ENCODE measurements around the gene MYO10. TPM values are rescaled to one million over a fixed set of nuclear protein-coding genes. Genes with fewer than 3 reads are reported as not detected.
A peak's percentile ranks its signal among the peaks of the same experiment; 100 is the strongest.

MYO10 gene
- total RNA-seq, 4 donors from 2014 or later, result 3.4 to 28.7 (median 13.4) TPM

DNA sequence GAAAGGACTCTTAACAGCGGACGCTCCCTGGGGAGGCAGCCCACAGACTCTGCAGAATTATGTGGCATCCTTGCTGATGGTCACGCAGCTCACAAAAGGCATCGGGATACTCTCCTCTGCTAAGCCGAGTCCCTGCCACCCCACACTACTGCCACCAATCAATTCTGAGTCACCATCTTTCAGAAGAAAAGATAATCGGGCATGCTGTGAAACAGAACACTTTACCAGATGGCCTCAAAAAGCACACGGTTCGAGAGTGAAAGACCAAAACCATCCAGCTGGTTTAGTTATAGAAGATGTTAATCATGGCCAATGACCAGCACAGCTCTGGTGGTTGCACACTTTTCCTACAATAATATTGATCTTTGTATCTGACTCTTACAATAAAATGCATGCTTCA lies 136.3 kb downstream of the MYO10 start:
- Histone ChIP-seq H3K36me3 (no peaks in the 10 kb centered on the region), H3K4me3 (no peak overlapping the region), H3K27me3 (no peaks in the 10 kb centered on the region), H3K27ac (no peak overlapping the region), H3K9me3 (no peaks in the 10 kb centered on the region), H3K4me1 (no peaks in the 10 kb centered on the region)
- in situ Hi-C loops (cut with MboI; ENCODE audit: low sequenced_read_pairs in 4 of 4), result loop anchor here (10.0 to 25.0 kb wide), 3 partner anchors 312 to 337 kb away; partner anchors contain the start of gene ZNF622 (in 2 of the 4)
- TF ChIP-seq, protein P1, sequence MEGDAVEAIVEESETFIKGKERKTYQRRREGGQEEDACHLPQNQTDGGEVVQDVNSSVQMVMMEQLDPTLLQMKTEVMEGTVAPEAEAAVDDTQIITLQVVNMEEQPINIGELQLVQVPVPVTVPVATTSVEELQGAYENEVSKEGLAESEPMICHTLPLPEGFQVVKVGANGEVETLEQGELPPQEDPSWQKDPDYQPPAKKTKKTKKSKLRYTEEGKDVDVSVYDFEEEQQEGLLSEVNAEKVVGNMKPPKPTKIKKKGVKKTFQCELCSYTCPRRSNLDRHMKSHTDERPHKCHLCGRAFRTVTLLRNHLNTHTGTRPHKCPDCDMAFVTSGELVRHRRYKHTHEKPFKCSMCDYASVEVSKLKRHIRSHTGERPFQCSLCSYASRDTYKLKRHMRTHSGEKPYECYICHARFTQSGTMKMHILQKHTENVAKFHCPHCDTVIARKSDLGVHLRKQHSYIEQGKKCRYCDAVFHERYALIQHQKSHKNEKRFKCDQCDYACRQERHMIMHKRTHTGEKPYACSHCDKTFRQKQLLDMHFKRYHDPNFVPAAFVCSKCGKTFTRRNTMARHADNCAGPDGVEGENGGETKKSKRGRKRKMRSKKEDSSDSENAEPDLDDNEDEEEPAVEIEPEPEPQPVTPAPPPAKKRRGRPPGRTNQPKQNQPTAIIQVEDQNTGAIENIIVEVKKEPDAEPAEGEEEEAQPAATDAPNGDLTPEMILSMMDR (IDR thresholded peaks at IDR 0.05 in 4 of 5, conservative IDR thresholded peaks at IDR 0.05 in 1 of 5), result no peak
- intact Hi-C loops (cut with DNase I; ENCODE audit: low total_unique reads), result no loop called here
- ATAC-seq (no peak), DNase-seq (no peak)

GRCh38 chr5:16797951-16798350 lies 138.1 kb downstream of the MYO10 start:
- intact Hi-C loops (cut with DNase I; ENCODE audit: low total_unique reads) (no loop called here), in situ Hi-C loops (cut with MboI; ENCODE audit: low sequenced_read_pairs in 4 of 4) (loop anchor here (10.0 to 25.0 kb wide), 3 partner anchors 311 to 336 kb away; partner anchors contain the start of gene ZNF622 (in 2 of the 4))
- H3K36me3 ChIP-seq, result no peaks in the 10 kb centered on the region
- no peak overlapping the region for H3K4me3 ChIP-seq
- TF ChIP-seq POLR2A (IDR thresholded peaks at IDR 0.05), result no peak
- TF ChIP-seq, protein P1 (IDR thresholded peaks at IDR 0.05 in 4 of 5, conservative IDR thresholded peaks at IDR 0.05 in 1 of 5), result no peak
- ATAC-seq (no peak), DNase-seq (no peak)
- no peaks in the 10 kb centered on the region for H3K4me1 ChIP-seq
- H3K27me3 ChIP-seq, result no peaks in the 10 kb centered on the region
- no peak overlapping the region for H3K27ac ChIP-seq
- no peaks in the 10 kb centered on the region for H3K9me3 ChIP-seq

DNA sequence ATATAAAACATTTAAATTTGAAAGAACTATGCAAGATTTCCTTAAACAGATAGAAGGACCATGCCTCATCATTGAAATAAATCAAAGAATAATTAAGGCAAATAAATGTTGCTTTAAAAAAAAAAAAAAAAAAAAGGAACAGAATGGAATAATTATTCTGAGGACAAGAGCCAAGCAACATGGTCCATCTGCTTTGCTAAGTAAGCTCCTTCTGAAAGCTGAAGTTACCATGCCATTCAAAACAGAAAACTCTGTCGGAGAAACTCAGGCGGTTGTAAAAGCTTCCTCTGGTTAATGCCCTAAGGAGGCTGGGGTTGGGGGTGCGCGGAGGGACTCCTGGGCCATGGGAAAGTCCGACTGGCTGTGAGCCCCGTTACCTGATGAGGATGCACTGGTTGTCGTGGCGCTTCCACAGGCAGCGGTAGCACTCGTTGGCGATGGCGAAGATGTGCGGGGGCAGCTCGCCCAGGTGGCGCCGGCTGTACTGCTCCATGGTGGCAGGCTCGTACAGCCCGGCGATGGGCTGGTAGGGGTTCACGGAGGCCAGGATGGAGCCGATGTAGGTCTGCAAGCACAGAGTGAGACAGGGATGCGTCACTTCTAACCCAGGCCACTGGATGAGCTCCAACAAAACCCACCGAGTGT lies 141.7 kb downstream of the MYO10 start:
- Histone ChIP-seq H3K27me3 (no peaks in the 10 kb centered on the region), H3K4me3 (no peak overlapping the region), H3K36me3 (no peaks in the 10 kb centered on the region), H3K27ac (no peak overlapping the region), H3K4me1 (peaks cover 0 to 6% of the 10 kb centered on the region in 2 donors), H3K9me3 (no peaks in the 10 kb centered on the region)
- intact Hi-C loops (cut with DNase I; ENCODE audit: low total_unique reads) (loop anchor here (5.0 kb wide), 1 partner anchor 208 kb away; no protein-coding TSS in a partner anchor), in situ Hi-C loops (cut with MboI; ENCODE audit: low sequenced_read_pairs in 4 of 4) (loop anchor here (5.0 to 25.0 kb wide), 5 partner anchors 307 to 393 kb away; partner anchors contain the start of gene ZNF622 (in 2 of the 4))
- ATAC-seq, result no peak
- TF ChIP-seq POLR2A (IDR thresholded peaks at IDR 0.05), result no peak
- TF ChIP-seq, protein P1 (IDR thresholded peaks at IDR 0.05 in 4 of 5, conservative IDR thresholded peaks at IDR 0.05 in 1 of 5), result no peak
- DNase-seq, result no peak

- TF ChIP-seq, protein P1 (IDR thresholded peaks at IDR 0.05 in 4 of 5, conservative IDR thresholded peaks at IDR 0.05 in 1 of 5), result no peak
- no peak for TF ChIP-seq POLR2A (IDR thresholded peaks at IDR 0.05)
- in situ Hi-C loops (cut with MboI; ENCODE audit: low sequenced_read_pairs in 4 of 4) (loop anchor here (5.0 to 25.0 kb wide), 5 partner anchors 305 to 395 kb away; partner anchors contain the start of gene ZNF622 (in 2 of the 4)), intact Hi-C loops (cut with DNase I; ENCODE audit: low total_unique reads) (loop anchor here (5.0 kb wide), 1 partner anchor 210 kb away; no protein-coding TSS in a partner anchor)
- ATAC-seq (no peak), DNase-seq (no peak)
- H3K4me1 ChIP-seq, result peaks cover 0 to 6% of the 10 kb centered on the region in 2 donors
- H3K27me3 ChIP-seq, result no peaks in the 10 kb centered on the region
- peak overlapping the region in 1 of 4 donors; percentile 34 for H3K27ac ChIP-seq
- H3K36me3 ChIP-seq, result no peaks in the 10 kb centered on the region
- H3K9me3 ChIP-seq, result no peaks in the 10 kb centered on the region
- H3K4me3 ChIP-seq, result no peak overlapping the region
These were observed 143.4 kb downstream of the MYO10 start for GRCh38 chr5:16792598-16793275.
